SKM-1 (cell line): ENCODE measurements around the gene CTDSP2.
"Not testable (repeated sequence)": the region's sequence is repeated elsewhere in the genome, so short reads cannot be mapped to it uniquely, and the experiment has no call there.

Experiments
- DNase-seq: peaks from one replicate; lab custom pipeline; 2025; ENCODE audit not compliant: unreplicated experiment; lab: John Stamatoyannopoulos, UW

Gene CTDSP2

DNA sequence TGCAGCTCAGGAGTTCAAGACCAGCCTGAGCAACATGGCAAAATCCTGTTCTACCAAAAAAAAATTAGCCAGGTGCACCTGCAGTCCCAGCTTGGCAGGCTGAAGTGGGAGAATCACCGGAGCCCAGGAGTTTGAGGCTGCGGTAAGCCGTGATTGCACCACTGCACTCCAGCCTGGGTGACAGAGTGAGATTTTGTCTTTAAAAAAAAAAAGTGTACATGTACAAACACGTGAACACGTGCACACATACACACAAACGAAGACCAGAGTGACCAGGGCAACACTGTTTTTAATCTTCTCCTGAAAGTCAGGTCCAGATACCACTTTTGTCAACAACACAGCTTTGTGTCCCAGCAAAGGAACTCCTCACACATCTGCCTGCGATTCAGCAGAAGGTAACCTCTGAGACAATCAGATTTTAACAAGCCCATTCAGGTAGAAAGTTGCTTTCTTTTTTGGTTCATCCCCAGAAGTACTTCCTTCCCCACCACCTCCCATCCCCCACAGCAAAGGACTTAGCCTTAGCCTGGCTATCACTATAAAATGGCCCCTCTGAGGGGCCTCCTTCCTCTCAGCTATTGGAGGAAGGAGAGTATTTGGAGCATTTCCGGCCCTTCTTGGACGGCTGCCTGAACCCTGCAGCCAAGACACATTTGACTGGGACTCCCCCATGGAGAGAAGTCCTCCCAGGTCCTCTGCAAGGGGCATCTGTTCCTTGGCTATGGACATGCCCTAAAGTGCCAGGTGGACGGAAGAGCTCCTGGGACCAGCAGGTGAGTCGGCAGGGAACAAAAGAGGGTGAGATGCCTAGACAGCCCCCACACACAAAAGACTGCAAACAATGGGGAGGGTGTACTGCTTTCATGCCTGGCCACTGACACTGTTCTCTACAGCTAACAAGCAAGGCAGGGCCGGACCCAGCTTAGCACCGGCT, 9.8 kb downstream of the CTDSP2 start:
- no peak for DNase-seq

DNA sequence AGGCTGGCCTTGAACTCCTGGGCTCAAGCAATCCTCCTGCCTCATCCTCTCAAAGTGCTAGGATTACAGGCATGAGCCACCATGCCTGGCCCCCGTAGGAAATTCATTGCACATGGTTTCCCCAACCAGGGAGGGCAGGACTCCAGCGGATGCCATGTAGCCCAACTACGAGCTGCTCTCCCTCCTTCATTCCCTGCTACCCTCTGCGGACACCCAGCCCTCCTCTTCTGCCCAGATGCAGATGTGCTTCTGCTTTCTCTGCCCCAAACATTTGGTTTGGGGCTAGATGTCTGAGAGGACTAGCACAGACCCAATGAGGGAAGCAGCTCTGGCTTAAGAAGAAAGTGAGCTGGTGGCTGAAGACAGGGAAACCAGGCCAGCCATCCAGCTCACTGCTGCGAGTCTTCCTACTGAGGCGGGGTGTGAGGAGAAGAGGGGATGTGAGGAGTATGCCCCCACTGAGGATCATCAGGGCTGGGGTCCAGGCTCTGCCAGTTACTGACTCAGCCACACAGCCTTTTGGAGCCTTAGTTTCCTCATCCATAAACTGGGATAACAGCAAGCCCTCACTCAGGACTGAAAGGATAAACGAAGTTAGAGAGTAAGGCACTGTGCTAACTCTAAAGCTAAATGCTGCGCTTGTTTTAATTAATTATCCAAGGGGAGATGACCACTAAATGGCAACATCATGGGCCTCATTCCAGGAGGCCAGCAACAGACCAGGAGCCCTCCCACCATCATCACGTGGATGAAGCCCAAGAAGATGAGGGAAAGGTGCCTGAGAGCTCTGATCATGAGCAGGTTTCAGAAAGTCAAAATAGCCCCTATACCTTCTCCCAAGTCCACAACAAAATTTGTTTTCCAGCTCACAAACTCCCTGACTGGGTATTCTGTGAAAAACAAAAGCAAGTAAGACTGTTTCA, 10.9 kb downstream of the CTDSP2 start:
- no peak for DNase-seq

DNA sequence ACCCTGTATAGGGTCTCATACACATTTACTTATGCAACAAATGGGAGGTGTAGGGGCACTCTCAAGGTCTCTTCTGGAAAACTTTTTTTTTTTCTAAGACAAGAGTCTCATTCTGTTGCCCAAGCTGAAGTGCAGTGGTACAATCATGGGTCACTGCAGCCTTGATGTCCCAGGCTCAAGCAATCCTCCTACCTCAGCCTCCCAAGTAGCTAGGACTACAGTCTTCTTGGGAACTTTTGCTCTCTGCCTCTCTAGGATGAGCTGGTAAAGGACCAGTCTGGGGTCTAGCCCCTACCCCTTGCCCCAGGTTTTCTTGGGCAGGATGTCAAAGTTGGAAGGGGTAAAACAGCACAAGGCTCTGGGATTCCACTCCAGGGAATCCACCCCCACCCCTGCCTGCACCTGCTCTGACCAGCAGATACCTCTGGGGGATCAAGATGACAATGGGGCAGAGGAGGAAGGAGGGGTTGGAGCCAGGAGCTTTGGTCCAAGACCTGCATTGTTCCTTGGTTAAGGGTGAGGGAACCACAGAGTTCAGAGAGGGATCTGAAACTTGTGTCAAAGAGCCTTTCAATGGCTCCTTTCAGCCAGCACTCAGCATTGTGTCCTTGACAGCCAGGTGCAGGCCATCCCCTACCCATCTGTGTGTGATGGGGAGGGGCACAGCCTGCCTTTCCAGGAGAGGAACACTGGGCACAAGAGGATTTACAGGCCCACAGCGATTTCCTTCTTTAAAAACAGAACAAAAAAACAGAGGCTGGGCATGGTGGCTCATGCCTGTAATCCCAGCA, 12.2 kb downstream of the CTDSP2 start:
- DNase-seq = no peak

GRCh38 chr12:57833672-57834071, 12.9 kb downstream of the CTDSP2 start:
- no peak for DNase-seq

- DNase-seq = no peak
These were observed 13.6 kb downstream of the CTDSP2 start for GRCh38 chr12:57832966-57833365.

DNA sequence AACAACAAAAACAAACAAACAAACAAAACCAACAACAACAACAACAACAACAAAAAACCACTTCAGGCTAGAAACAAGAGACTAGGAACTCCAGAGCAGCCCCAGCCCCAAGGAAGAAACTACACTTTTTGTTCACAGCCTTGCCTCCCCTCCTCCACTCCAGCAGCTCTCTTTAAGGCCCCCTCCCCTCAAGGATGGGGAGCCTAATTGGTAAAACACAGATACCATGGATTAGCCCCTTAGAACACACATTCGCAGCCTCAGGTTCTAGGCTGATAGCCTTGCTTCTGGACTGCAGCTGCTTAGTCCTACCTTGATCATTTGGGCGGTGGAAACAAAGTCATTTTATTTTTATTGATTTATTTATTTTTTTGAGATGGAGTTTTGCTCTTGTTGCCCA, 16.1 kb downstream of the CTDSP2 start:
- no peak for DNase-seq

- no peak for DNase-seq
These were observed 17.3 kb downstream of the CTDSP2 start for GRCh38 chr12:57829025-57829777.

DNA sequence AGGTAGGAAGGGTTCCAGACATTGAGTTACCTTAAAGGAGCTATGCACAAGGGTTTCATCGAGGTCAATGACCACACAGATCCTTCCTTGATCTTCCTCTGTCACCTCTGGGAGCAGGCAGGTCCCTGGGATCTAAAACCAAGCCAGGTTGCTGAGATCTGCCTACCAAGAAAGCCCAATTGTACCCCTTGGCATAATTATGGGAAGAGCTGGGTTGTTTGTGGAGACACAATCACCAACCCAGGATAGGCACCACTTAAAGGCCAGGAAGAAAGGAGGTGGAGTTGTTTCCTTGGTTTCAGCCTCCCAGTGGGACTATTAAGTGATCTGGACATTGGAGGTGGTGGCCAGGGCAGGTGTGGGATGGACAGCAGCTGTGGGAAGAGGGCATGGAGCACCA, 19.6 kb downstream of the CTDSP2 start:
- no peak for DNase-seq

DNA sequence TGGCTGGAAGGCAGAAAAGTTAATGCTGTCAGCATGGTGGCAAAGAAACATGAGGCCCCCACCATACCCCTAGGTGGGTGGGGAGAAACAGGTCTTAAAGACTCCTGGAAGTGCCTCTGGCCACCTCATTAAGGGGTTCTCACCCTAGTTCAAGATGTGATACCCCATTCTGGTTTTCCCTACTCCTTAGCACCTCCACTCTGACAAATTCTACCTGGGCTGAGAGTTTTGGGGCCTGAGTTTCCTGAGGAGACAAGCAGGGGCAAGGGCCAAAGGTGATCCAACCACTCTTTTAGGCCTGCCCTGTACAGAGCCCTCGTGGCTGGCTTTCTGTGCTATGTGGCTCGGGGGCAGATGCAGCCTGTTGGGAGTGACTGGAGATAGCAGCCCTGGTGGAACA, 20.1 kb downstream of the CTDSP2 start:
- DNase-seq = no peak

- no peak for DNase-seq
These were observed 21.1 kb downstream of the CTDSP2 start for GRCh38 chr12:57825451-57825850.

DNA sequence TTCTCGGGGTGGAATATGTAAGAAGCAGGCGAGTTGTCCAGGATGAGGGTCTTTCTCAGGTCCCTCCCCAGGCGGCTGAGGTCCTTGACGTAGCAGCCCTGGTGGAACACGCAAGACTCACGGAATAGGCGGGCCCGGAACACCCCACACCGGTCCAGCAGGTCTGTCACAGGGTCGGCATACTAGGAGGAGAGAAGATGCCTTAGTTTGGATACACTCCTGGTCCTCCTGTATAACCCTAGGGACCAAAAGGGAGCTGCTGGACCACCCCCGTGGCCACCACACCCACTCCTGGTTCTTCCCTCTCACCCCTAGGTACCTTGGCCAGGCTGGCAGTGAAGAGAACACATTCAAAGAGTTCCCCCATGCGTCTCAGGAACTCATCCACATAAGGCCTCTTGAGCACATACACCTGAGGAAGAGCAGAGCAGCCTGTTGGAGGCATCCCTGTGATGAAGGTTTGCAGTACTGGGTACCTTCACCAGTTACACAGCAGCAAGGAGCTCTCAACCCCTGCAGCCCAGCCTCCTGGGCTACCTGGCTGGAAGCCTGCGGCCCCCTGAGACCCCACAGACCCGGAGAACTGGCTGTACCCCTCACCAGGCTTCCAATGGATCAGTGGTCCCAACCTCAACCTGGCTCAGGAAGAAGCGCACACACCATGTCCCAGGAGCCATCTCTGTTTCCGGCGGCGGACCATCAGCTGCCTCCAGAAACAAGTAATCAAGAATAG, 22.5 kb downstream of the CTDSP2 start:
- no peak for DNase-seq

- DNase-seq = no peak
These were observed 23.2 kb downstream of the CTDSP2 start for GRCh38 chr12:57823131-57823907.

- no peak for DNase-seq
These were observed 24.0 kb downstream of the CTDSP2 start for GRCh38 chr12:57822392-57823130.

DNA sequence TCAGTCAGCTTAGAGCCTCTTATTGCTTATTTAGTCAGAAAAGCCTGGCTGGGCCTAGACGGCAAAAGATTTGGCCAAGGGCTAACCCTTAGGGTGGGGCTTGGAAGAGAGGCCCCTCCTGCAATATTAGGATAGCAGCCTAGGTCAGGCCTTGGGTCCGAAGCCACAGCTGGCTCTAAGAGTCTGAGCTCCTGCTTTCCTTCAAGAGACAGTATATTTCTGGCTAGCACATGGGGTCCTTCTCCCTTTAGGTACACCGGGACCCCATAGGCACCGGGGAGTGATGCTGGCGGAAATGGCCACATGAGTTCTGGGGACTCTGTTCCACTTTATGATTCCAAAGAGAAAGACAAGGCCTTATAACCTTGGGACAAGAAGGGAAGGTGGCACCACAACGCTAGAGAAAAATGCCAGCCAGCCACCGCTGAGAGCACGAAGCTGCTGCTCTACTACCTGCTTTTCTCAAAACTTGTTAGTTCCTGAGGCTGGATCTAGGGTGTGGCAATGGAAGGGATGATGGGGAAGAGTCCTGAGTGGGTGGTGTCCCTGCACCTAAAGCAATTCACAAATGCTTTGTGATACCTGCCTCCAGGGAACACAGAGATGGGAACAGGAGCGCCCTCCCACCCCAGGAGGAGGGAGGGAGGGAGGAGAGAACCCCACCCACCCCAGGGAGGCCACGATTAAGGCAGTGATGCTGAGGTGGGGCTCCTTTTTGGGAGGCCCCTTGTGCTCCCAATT, 24.9 kb downstream of the CTDSP2 start:
- no peak for DNase-seq

- not testable (repeated sequence) for DNase-seq
These were observed 25.5 kb downstream of the CTDSP2 start for GRCh38 chr12:57821015-57821414.

- not testable (repeated sequence) for DNase-seq
These were observed 26.4 kb downstream of the CTDSP2 start for GRCh38 chr12:57820119-57820518.

DNA sequence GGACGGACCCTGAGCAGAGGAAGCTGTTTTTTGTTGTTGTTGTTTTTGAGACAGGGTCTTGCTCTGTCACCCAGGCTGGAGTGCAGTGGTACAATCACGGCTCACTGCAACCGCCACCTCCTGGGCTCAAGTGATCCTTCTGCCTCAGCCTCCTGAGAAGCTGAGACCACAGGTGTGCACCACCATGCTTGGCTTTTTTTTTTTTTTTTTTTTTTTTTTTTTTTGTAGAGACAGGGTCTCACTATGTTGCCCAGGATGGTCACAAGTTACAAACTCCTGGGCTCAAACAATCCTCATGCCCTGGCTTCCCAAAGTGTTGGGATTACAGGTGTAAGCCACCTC, 28.6 kb downstream of the CTDSP2 start:
- not testable (repeated sequence) for DNase-seq
